Esophagus squamous epithelium (tissue), 4 donors: ENCODE results near the gene NOP9.

Source experiments
- CTCF ChIP-seq, 6 experiments: fragments of 450-650 bp in 4 of 6; fragments of 200-600 bp in 2 of 6; sonication (generic) in 2 of 6; IDR thresholded peaks; one replicate each; pipeline ENCODE4 v1.5.1; 2016 to 2019; ENCODE audit warnings: antibody characterized with exemption in 6 of 6, mild to moderate bottlenecking in 4 of 6, moderate library complexity in 4 of 6
- POLR2A ChIP-seq, 4 donors: fragments of 450-650 bp; IDR thresholded peaks; one replicate each; pipeline ENCODE4 v1.6.1; 2017; ENCODE audit warnings: antibody characterized with exemption in 4 of 4, mild to moderate bottlenecking in 4 of 4, moderate library complexity in 3 of 4

GRCh38 chr14:24317141-24317928 is 17.7 kb downstream of the NOP9 start:
- TF ChIP-seq CTCF (IDR thresholded peaks at IDR 0.05) (no peak), POLR2A (IDR thresholded peaks at IDR 0.05) (no peak)
